CD4-positive, alpha-beta memory T cell (primary cell): ENCODE measurements around the gene SCAMP3. TPM values are rescaled to one million over a fixed set of nuclear protein-coding genes. Genes with fewer than 3 reads are reported as not detected.

Experiments used
- CTCF ChIA-PET: fragments of 350-600 bp; sonication (Branson Sonifier 250); formaldehyde crosslinking; loops from one replicate; lab custom pipeline; 2021; ENCODE audit warnings: inconsistent platforms; ENCODE audit not compliant: partially characterized antibody; lab: Charles Lee
- POLR2A ChIA-PET: fragments of 350-600 bp; sonication (Branson Sonifier 250); formaldehyde crosslinking; loops from one replicate; lab custom pipeline; 2021; ENCODE audit not compliant: partially characterized antibody; lab: Charles Lee
- DNase-seq, 5 donors: peaks; one replicate each; pipeline versions ENCODE4 v3.0.0 to v3.0.0-alpha.2; 2020 to 2022; ENCODE audit warnings: mixed read lengths in 1 of 5
- H3K27ac ChIP-seq: one replicate; pipeline ENCODE4 v1.7.0; 2013; ENCODE audit warnings: low read depth, low read length
- H3K27me3 ChIP-seq: 2 replicates; pipeline ENCODE4 v1.7.0; 2013; ENCODE audit warnings: mild to moderate bottlenecking, low read length, moderate library complexity; ENCODE audit not compliant: insufficient read depth
- H3K36me3 ChIP-seq: 2 replicates; pipeline ENCODE4 v1.7.0; 2013; ENCODE audit warnings: mild to moderate bottlenecking, low read length, moderate library complexity; ENCODE audit not compliant: insufficient read depth
- H3K4me1 ChIP-seq: 2 replicates; pipeline ENCODE4 v1.7.0; 2013; ENCODE audit warnings: mild to moderate bottlenecking, low read length, moderate library complexity; ENCODE audit not compliant: insufficient read depth
- H3K4me3 ChIP-seq, 2 donors: one replicate each; pipeline ENCODE4 v1.7.0; 2013; ENCODE audit warnings: low read length in 2 of 2, mild to moderate bottlenecking in 1 of 2
- H3K9me3 ChIP-seq, 2 donors: one replicate each; pipeline ENCODE4 v1.7.0; 2013; ENCODE audit warnings: low read length in 2 of 2, control low read depth in 1 of 2; ENCODE audit not compliant: control insufficient read depth in 1 of 2
- H3K27ac Mint-ChIP-seq, 7 donors: one replicate each; pipeline ENCODE4 v1.8.0; 2020 to 2021; ENCODE audit warnings: mixed read lengths in 7 of 7, mild to moderate bottlenecking in 6 of 7, inconsistent platforms in 3 of 7, moderate library complexity in 3 of 7
- H3K27me3 Mint-ChIP-seq, 2 donors: one replicate each; pipeline ENCODE4 v1.8.0; 2020 to 2021; ENCODE audit warnings: mixed read lengths in 2 of 2
- H3K36me3 Mint-ChIP-seq, 2 donors: one replicate each; pipeline ENCODE4 v1.8.0; 2020 to 2021; ENCODE audit warnings: mixed read lengths in 2 of 2, inconsistent platforms in 1 of 2, mild to moderate bottlenecking in 1 of 2
- H3K4me1 Mint-ChIP-seq, 4 donors: one replicate each; pipeline ENCODE4 v1.8.0; 2020 to 2021; ENCODE audit warnings: mixed read lengths in 4 of 4, mild to moderate bottlenecking in 1 of 4
- H3K4me3 Mint-ChIP-seq, 8 donors: one replicate each; pipeline ENCODE4 v1.8.0; 2020 to 2021; ENCODE audit warnings: mixed read lengths in 8 of 8, mild to moderate bottlenecking in 7 of 8, moderate library complexity in 6 of 8, inconsistent platforms in 3 of 8
- H3K9me3 Mint-ChIP-seq, 8 donors: one replicate each; pipeline ENCODE4 v1.8.0; 2020 to 2021; ENCODE audit warnings: mixed read lengths in 8 of 8, mild to moderate bottlenecking in 5 of 8, inconsistent platforms in 3 of 8, moderate library complexity in 1 of 8
- intact Hi-C: fragments of 100-400 bp; cut with micrococcal nuclease; formaldehyde crosslinking; loops from one replicate; pipeline ENCODE4 v1.15.1; 2023
- polyA plus RNA-seq, 2 donors: library from polyadenylated mRNA; unstranded; fragments of 300-500 nt; fragmentation: Illumina TruSeq; gene quantifications; one replicate each; pipeline ENCODE4 v1.2.3, GENCODE V29; 2021
- total RNA-seq, 2 experiments: library from RNA; stranded (reverse); gene quantifications; one replicate each; pipeline ENCODE4 v1.2.3, GENCODE V29; 2021

The SCAMP3 gene
- total and polyA plus RNA-seq, 4 experiments from 2014 or later: 94.4 to 160 (median 116) TPM

DNA sequence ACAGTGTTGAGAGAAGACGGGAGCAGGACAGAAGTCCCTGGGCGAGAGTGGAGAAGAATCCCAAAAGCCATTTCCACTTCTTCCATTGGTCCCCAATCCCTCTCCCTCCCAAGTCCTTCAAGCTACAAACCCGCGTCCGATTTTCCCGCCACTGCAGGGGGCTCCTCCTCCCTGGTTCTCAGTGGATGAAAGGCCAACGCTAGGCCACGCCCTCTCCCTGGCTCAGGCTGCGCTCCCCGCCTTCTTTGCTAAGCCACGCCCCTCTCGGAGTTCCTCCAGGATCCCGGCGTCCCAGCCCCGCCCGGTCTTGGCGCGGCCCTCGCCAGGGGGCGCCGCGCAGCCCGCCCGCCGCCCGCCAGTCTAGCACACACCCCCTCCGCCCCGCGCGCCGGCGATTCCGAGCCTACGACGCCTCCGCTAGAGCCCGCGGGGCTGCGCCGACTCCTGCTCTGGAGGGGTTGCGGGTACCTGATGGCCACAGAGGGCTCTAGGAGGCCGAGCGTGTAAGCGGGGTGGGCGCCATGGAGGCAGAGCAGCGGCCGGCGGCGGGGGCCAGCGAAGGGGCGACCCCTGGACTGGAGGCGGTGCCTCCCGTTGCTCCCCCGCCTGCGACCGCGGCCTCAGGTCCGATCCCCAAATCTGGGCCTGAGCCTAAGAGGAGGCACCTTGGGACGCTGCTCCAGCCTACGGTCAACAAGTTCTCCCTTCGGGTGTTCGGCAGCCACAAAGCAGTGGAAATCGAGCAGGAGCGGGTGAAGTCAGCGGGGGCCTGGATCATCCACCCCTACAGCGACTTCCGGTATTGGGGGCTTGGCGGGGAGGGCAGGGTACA, 15.1 kb upstream of the SCAMP3 start, which contains the start of gene HCN3:
HCN3 (plus strand) TSS at position 394 of the 832 bp plus-strand sequence; CDS start at position 522, 128 bp downstream.
- H3K4me3 Mint-ChIP-seq: peak within 1 kb of the TSS; percentile 78 to 86 (median 83)
- H3K4me3 ChIP-seq: peak within 1 kb of the TSS; percentile 62 to 81
- POLR2A ChIA-PET: interaction anchor here (1.0 to 2.2 kb wide), 5 partner anchors 12 to 47 kb away, joined by 3 to 11 read pairs (median 3); partner anchors contain the start of gene RUSC1
- H3K9me3 ChIP-seq: no peaks in the 10 kb centered on the region
- H3K36me3 ChIP-seq: no peaks in the 10 kb centered on the region
- peak within 1 kb of the TSS; percentile 55 for H3K27ac ChIP-seq
- DNase-seq: peak; percentile 80 to 90 (median 81)
- H3K27me3 Mint-ChIP-seq: no peaks in the 10 kb centered on the region
- H3K4me1 Mint-ChIP-seq: peaks cover 23 to 40% (median 32%) of the 10 kb centered on the region in 4 donors
- peaks cover 35% of the 10 kb centered on the region for H3K4me1 ChIP-seq
- CTCF ChIA-PET: interaction anchor here (1.2 to 5.2 kb wide), 7 partner anchors 11 to 84 kb away, joined by 3 to 43 read pairs (median 6); partner anchors contain the start of genes RUSC1 and SCAMP3
- intact Hi-C loops: loop anchor here (1.0 to 10.0 kb wide), 5 partner anchors 15 to 288 kb away; partner anchors contain the start of genes ASH1L, FDPS and SCAMP3
- H3K27ac Mint-ChIP-seq: peak within 1 kb of the TSS; percentile 42 to 91 (median 81)
- peaks cover 0 to 2% (median 0%) of the 10 kb centered on the region in 8 donors for H3K9me3 Mint-ChIP-seq
- H3K36me3 Mint-ChIP-seq: peaks cover 0 to 11% of the 10 kb centered on the region in 2 donors
- H3K27me3 ChIP-seq: no peaks in the 10 kb centered on the region

DNA sequence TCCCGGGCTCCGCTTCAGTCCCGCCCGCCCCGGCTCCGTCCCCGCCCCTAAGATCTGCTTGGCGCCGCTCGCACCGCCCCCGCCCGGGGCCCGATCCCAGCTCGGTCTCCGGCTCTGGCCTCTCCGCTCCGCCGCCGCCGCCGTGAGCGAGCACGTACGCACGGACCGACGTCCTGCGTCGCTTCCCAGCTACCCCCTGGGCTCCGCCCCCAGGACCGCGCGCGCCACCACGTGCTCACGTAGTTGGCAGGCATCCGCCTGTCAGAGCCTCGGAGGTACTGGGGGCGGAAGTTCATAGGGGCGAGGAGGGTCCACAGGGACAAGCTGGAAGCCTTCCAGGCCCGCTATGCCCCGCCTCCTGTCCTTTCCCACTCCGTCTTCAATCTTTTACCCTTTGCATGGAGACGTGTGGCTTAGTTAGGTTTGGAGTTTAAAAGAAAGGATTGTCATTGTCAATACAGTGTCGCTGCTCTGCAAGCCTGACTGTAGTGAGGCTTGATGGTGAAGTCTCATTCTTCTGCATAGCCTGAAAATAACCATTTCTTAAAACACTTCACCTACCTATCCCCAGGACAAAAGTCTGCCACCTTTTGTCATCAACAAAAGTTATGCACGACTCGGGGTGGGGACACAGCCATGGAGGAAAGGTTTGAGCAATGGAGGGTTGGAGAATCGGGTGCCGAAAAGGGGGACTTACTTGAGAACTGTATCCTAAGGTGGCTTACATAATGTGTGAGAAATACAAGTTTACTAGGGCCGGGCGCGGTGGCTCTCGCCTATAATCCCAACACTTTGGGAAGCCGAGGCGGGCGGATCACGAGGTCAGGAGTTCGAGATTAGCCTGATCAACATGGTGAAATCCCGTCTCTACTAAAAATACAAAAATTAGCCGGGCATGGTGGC, 11.4 kb upstream of the SCAMP3 start, which contains the start of gene CLK2:
CLK2 (minus strand) TSS at position 162 of the 903 bp plus-strand sequence. CDS start 2,527 bp downstream, outside the sequence.
- Histone ChIP-seq H3K4me1 (peaks cover 42% of the 10 kb centered on the region), H3K4me3 (peak within 1 kb of the TSS; percentile 62 to 64), H3K27ac (peak within 1 kb of the TSS; percentile 53), H3K36me3 (peaks cover 21% of the 10 kb centered on the region), H3K9me3 (no peaks in the 10 kb centered on the region), H3K27me3 (no peaks in the 10 kb centered on the region)
- intact Hi-C loops: loop anchor here (1.0 to 10.0 kb wide), 6 partner anchors 11 to 291 kb away; partner anchors contain the start of genes ASH1L, ENTREP3, FDPS and SCAMP3
- no peaks in the 10 kb centered on the region for H3K27me3 Mint-ChIP-seq
- H3K9me3 Mint-ChIP-seq: peaks cover 0 to 2% (median 0%) of the 10 kb centered on the region in 8 donors
- peak within 1 kb of the TSS; percentile 91 to 100 (median 98) for H3K4me3 Mint-ChIP-seq
- ChIA-PET POLR2A (interaction anchor here (0.7 to 5.8 kb wide), 18 partner anchors 10 to 586 kb away, joined by 3 to 53 read pairs (median 4); partner anchors contain the start of genes ENTREP3, FDPS, SCAMP3 and SYT11), CTCF (interaction anchor here (0.5 to 5.2 kb wide), 9 partner anchors 10 to 1053 kb away, joined by 3 to 44 read pairs (median 4); partner anchors contain the start of genes RUSC1 and SCAMP3)
- DNase-seq: peak; percentile 90 to 95 (median 93)
- H3K4me1 Mint-ChIP-seq: peaks cover 30 to 56% (median 41%) of the 10 kb centered on the region in 4 donors
- peak within 1 kb of the TSS; percentile 93 to 99 (median 96) for H3K27ac Mint-ChIP-seq
- H3K36me3 Mint-ChIP-seq: peaks cover 16 to 38% of the 10 kb centered on the region in 2 donors

DNA sequence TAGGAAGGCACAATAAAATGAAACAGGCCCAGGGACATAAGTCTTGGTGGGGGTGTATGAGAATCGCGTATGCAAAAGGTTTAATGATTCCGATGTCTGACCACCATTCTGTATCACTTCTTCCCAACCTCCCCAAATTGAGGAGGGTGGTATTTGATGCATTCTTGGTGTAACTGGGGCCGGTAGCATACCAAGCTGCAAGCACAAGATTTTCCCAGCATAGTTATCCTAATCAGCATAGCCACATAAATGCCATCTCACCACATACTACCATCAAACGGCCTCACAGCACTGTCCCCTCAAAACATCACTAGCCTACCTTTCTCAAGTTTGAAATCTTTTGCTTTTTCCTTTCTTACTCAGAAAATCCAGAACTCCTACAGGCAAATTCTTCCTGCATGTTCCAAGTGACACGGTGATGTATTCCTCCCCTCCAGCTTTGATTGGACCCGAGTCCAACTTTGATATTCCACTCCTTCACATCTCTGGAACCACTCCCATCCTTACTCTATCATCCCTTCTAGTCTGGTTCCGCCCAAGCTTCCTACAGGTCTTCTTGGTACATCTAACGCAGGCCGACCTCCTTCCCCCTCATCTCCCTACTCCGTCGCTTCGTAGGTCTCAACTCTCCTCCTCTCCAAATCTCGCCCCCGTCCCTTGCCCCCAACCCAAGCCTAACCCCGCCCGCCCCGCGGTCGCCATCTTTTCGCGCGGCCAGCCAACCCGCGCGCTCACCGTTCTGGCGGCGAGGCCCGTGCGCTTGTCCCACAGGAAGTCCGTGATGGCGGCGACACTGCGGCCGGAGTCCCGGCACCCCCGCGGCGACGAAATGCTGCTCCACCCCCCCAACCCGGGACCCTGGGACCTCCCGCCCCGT, 10.5 kb upstream of the SCAMP3 start:
- ChIA-PET CTCF (interaction anchor here (0.5 to 5.2 kb wide), 9 partner anchors 9 to 1052 kb away, joined by 3 to 44 read pairs (median 4); partner anchors contain the start of genes RUSC1 and SCAMP3), POLR2A (interaction anchor here (0.7 to 5.8 kb wide), 16 partner anchors 9 to 587 kb away, joined by 3 to 53 read pairs (median 6); partner anchors contain the start of genes ENTREP3, FDPS, SCAMP3 and SYT11)
- Mint-ChIP-seq H3K36me3 (peaks cover 20 to 47% of the 10 kb centered on the region in 2 donors), H3K9me3 (peaks cover 0 to 2% (median 0%) of the 10 kb centered on the region in 8 donors), H3K4me1 (peaks cover 26 to 48% (median 37%) of the 10 kb centered on the region in 4 donors), H3K4me3 (peak overlapping the region; percentile 91 to 100 (median 98)), H3K27ac (peak overlapping the region; percentile 93 to 99 (median 96)), H3K27me3 (no peaks in the 10 kb centered on the region)
- Histone ChIP-seq H3K4me1 (peaks cover 34% of the 10 kb centered on the region), H3K27ac (peak overlapping the region; percentile 53), H3K36me3 (peaks cover 30% of the 10 kb centered on the region), H3K9me3 (no peaks in the 10 kb centered on the region), H3K27me3 (no peaks in the 10 kb centered on the region), H3K4me3 (peak overlapping the region; percentile 50 to 64)
- intact Hi-C loops: loop anchor here (1.0 to 10.0 kb wide), 6 partner anchors 10 to 292 kb away; partner anchors contain the start of genes ASH1L, ENTREP3, FDPS and SCAMP3
- DNase-seq: no peak

DNA sequence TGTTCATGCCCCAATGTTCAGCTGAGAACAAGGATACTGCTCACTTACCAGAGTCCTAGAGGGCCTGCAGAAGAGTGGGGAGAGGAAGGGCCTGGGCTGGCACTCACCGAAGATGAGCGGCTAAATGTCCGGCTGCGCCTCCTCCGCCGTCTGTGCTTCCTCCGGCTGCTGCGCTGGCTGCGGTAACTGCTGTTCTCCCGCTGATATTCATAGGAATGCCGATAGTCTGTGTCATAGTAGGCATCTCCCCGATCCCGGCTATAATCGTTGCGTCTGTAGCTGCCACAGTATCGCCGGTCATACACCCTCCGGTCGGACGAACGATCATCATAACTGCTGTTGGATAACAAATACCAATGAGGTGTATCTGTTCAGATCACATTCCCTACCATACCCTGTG, 7.2 kb upstream of the SCAMP3 start:
- peaks cover 56% of the 10 kb centered on the region for H3K36me3 ChIP-seq

DNA sequence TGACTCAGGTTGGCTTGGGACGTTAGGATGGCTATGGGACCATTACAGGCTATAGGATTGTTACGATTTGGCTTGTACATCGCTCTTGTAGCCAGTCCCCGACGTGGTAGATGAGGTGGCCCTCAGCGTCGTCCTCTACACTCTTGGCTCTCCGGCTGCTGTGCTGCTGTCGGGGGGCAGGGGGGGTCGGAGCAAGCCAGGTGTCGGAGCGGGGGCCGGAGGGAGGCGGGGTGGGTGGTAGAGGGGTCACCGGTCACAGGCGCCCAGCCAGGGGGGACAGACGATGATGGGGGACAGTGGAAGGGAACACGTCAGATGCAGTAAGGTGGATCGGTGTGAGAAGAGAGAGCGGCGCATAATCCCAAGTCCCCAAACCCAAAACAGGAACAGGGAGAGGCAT, 6.5 kb upstream of the SCAMP3 start:
- POLR2A ChIA-PET: no interaction called here
- H3K9me3 Mint-ChIP-seq: peaks cover 0 to 2% (median 0%) of the 10 kb centered on the region in 8 donors
- Histone ChIP-seq H3K4me3 (no peak overlapping the region), H3K9me3 (no peaks in the 10 kb centered on the region), H3K27ac (no peak overlapping the region), H3K36me3 (peaks cover 63% of the 10 kb centered on the region), H3K27me3 (no peaks in the 10 kb centered on the region), H3K4me1 (peaks cover 16% of the 10 kb centered on the region)
- H3K36me3 Mint-ChIP-seq: peaks cover 47 to 82% of the 10 kb centered on the region in 2 donors
- peaks cover 17 to 30% (median 22%) of the 10 kb centered on the region in 4 donors for H3K4me1 Mint-ChIP-seq
- H3K27ac Mint-ChIP-seq: no peak overlapping the region
- no peak for DNase-seq
- CTCF ChIA-PET: interaction anchor here (6.1 kb wide), 1 partner anchor 18 kb away, joined by 53 read pairs; no protein-coding TSS in a partner anchor
- intact Hi-C loops: no loop called here
- no peaks in the 10 kb centered on the region for H3K27me3 Mint-ChIP-seq
- no peak overlapping the region for H3K4me3 Mint-ChIP-seq

More for the DNA sequence above, 7.2 kb upstream of the SCAMP3 start:
- Mint-ChIP-seq H3K36me3 (peaks cover 42 to 76% of the 10 kb centered on the region in 2 donors), H3K4me3 (no peak overlapping the region), H3K27me3 (no peaks in the 10 kb centered on the region), H3K4me1 (peaks cover 20 to 32% (median 25%) of the 10 kb centered on the region in 4 donors), H3K9me3 (peaks cover 0 to 2% (median 0%) of the 10 kb centered on the region in 8 donors), H3K27ac (peak overlapping the region in 1 of 7 donors; percentile 76)
- no peak for DNase-seq
- Histone ChIP-seq H3K27ac (no peak overlapping the region), H3K4me3 (no peak overlapping the region), H3K9me3 (no peaks in the 10 kb centered on the region), H3K4me1 (peaks cover 21% of the 10 kb centered on the region), H3K27me3 (no peaks in the 10 kb centered on the region)
- ChIA-PET CTCF (interaction anchor here (4.5 kb wide), 1 partner anchor 19 kb away, joined by 44 read pairs; no protein-coding TSS in a partner anchor), POLR2A (interaction anchor here (5.8 kb wide), 1 partner anchor 54 kb away, joined by 39 read pairs; no protein-coding TSS in a partner anchor)
- intact Hi-C loops: no loop called here
